ENCODE results near the gene HLTF. TPM values are rescaled to one million over a fixed set of nuclear protein-coding genes. Genes with fewer than 3 reads are reported as not detected.

Gene HLTF
- total and polyA plus RNA-seq, 2 experiments from 2014 or later = 89.5 to 146 TPM

DNA sequence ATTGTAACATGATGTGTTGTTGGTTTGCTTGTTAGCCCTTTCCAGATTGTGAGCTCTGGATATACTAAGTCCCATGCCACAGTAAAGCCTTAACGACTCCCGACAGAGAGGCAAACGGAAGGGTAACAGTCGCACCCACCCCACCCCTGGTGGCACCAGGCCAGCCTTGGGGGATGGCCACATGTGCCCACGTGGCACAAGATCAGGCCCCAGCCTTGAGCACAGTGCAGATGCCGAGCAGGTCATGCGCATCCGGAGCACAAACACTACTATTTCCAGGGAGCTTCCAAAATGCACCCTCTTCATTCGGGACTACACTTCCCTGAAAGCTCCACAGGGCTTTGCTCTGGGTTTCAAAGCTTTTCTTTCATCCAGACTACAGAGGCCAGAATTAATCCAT, 32.4 kb upstream of the HLTF start (continued):
- TF ChIP-seq, protein P1, sequence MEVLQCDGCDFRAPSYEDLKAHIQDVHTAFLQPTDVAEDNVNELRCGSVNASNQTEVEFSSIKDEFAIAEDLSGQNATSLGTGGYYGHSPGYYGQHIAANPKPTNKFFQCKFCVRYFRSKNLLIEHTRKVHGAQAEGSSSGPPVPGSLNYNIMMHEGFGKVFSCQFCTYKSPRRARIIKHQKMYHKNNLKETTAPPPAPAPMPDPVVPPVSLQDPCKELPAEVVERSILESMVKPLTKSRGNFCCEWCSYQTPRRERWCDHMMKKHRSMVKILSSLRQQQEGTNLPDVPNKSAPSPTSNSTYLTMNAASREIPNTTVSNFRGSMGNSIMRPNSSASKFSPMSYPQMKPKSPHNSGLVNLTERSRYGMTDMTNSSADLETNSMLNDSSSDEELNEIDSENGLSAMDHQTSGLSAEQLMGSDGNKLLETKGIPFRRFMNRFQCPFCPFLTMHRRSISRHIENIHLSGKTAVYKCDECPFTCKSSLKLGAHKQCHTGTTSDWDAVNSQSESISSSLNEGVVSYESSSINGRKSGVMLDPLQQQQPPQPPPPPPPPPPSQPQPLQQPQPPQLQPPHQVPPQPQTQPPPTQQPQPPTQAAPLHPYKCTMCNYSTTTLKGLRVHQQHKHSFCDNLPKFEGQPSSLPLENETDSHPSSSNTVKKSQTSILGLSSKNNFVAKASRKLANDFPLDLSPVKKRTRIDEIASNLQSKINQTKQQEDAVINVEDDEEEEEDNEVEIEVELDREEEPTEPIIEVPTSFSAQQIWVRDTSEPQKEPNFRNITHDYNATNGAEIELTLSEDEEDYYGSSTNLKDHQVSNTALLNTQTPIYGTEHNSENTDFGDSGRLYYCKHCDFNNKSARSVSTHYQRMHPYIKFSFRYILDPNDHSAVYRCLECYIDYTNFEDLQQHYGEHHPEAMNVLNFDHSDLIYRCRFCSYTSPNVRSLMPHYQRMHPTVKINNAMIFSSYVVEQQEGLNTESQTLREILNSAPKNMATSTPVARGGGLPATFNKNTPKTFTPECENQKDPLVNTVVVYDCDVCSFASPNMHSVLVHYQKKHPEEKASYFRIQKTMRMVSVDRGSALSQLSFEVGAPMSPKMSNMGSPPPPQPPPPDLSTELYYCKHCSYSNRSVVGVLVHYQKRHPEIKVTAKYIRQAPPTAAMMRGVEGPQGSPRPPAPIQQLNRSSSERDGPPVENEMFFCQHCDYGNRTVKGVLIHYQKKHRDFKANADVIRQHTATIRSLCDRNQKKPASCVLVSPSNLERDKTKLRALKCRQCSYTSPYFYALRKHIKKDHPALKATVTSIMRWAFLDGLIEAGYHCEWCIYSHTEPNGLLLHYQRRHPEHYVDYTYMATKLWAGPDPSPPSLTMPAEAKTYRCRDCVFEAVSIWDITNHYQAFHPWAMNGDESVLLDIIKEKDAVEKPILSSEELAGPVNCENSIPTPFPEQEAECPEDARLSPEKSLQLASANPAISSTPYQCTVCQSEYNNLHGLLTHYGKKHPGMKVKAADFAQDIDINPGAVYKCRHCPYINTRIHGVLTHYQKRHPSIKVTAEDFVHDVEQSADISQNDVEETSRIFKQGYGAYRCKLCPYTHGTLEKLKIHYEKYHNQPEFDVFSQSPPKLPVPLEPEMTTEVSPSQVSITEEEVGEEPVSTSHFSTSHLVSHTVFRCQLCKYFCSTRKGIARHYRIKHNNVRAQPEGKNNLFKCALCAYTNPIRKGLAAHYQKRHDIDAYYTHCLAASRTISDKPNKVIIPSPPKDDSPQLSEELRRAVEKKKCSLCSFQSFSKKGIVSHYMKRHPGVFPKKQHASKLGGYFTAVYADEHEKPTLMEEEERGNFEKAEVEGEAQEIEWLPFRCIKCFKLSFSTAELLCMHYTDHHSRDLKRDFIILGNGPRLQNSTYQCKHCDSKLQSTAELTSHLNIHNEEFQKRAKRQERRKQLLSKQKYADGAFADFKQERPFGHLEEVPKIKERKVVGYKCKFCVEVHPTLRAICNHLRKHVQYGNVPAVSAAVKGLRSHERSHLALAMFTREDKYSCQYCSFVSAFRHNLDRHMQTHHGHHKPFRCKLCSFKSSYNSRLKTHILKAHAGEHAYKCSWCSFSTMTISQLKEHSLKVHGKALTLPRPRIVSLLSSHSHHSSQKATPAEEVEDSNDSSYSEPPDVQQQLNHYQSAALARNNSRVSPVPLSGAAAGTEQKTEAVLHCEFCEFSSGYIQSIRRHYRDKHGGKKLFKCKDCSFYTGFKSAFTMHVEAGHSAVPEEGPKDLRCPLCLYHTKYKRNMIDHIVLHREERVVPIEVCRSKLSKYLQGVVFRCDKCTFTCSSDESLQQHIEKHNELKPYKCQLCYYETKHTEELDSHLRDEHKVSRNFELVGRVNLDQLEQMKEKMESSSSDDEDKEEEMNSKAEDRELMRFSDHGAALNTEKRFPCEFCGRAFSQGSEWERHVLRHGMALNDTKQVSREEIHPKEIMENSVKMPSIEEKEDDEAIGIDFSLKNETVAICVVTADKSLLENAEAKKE (CRISPR knock-in tag; IDR thresholded peaks at IDR 0.05) = no peak
- no peak for TF ChIP-seq EZH2 (IDR thresholded peaks at IDR 0.05; ENCODE audit: low read depth, unreplicated experiment)

DNA sequence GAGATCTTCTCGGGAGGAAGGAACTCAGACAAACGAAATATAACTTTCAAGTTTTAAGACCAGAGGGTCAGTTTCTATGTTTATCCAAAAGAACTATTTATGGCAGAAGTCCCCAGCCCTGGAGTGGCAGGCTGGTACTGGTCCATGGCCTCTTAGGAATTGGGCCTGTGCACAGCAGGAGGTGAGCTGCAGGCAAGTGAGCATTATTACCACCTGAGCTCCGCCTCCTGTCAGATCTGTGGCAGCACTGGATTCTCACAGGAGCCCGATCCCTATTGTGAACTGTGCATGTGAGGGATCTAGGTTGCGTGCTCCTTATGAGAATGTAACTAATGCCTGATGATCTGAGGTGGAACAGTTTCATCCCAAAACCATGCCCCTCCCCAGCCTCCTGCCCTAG, 28.8 kb upstream of the HLTF start:
- H2AFZ ChIP-seq = 0 out of 2 replicates have a peak overlapping the region, but pooled peaks have one; percentile 14
- Mint-ChIP-seq H3K9me3 (peaks cover 13% of the 10 kb centered on the region), H3K27ac (no peak overlapping the region), H3K4me3 (no peak overlapping the region), H3K36me3 (ENCODE audit: low read depth) (peaks cover 12% of the 10 kb centered on the region), H3K4me1 (peaks cover 11% of the 10 kb centered on the region), H3K27me3 (ENCODE audit: insufficient read depth, low read depth, poor library complexity) (peaks cover 2% of the 10 kb centered on the region)
- H3K4me1 ChIP-seq (ENCODE audit: insufficient read depth) = peaks cover 7% of the 10 kb centered on the region
- no peak for DNase-seq (ENCODE audit: low spot score)
- H3K27me3 ChIP-seq (ENCODE audit: insufficient read depth) = no peaks in the 10 kb centered on the region
- no peaks in the 10 kb centered on the region for H3F3A ChIP-seq (replicated peaks; ENCODE audit: low read depth)
- TF ChIP-seq, protein P2, sequence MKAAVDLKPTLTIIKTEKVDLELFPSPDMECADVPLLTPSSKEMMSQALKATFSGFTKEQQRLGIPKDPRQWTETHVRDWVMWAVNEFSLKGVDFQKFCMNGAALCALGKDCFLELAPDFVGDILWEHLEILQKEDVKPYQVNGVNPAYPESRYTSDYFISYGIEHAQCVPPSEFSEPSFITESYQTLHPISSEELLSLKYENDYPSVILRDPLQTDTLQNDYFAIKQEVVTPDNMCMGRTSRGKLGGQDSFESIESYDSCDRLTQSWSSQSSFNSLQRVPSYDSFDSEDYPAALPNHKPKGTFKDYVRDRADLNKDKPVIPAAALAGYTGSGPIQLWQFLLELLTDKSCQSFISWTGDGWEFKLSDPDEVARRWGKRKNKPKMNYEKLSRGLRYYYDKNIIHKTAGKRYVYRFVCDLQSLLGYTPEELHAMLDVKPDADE (IDR thresholded peaks at IDR 0.05) = no peak
- ATAC-seq = no peak
- no peak overlapping the region for H3K4me3 ChIP-seq
- H3K36me3 ChIP-seq (ENCODE audit: insufficient read depth) = no peaks in the 10 kb centered on the region
- H3K4me2 ChIP-seq = no peak overlapping the region
- H3K27ac ChIP-seq (ENCODE audit: low read depth) = no peak overlapping the region
- H4K20me1 ChIP-seq (replicated peaks; ENCODE audit: insufficient read depth) = no peaks in the 10 kb centered on the region
- H3K9me2 ChIP-seq (ENCODE audit: insufficient read depth) = no peaks in the 10 kb centered on the region
- H3K79me2 ChIP-seq (replicated peaks; ENCODE audit: insufficient read depth) = no peaks in the 10 kb centered on the region

Measured in GM23338 (cell line).